HG03432 (cell line): ENCODE measurements around the gene STX8.

Experiments
- ATAC-seq: cut with Tn5 transposase; IDR thresholded peaks from one replicate; pipeline ENCODE4 v1.9.1; 2021; ENCODE audit warnings: mild to moderate bottlenecking, moderate library complexity; ENCODE audit not compliant: unreplicated experiment

The STX8 gene

DNA sequence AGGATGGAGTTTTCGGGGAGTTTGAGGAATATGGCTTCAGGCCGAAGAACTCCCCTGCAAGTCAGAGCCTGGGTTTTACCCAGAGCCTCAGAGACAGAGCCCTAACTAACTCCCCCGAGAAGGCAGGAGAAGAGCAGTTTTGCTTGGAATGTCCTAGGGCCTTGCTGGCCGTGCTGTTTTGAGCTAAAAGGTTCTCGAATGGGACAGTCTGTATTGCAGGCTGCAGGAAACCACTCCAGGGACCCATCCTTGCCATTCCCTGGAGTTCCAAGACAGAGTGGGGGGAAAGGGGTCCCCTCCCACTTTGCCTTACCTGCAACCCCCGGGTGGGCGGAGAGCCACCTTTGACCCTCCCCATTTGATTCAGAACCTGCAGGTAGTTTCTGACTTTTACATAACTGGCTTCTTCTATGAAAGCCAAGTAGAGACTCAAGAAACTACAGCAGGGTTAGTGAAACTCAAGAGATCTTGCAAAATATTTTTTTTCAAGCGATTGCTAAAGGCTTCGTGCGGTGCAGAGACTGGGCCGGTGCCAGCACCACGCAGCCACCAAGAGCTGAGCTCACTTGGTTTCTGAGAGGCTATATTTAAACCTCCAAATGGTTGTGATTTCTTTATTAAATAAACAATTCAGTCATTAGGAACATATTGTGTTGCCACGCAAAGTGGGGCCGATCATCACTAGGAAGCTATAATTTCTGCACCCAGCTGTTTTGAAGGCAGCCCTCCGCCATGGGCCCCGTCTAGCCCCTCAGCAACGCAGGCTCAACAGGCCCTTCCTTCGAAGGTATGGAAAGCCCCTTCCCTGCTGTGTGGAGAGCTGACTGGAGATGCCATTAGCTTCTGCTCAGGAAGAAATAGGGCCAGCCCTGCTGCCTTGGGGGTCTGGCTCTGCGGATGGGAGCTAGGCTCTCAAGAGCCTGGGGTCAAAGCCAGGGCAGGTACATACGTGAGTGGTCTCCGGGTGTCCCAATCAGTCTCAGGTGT is 331.3 kb downstream of the STX8 start:
- ATAC-seq, result no peak

DNA sequence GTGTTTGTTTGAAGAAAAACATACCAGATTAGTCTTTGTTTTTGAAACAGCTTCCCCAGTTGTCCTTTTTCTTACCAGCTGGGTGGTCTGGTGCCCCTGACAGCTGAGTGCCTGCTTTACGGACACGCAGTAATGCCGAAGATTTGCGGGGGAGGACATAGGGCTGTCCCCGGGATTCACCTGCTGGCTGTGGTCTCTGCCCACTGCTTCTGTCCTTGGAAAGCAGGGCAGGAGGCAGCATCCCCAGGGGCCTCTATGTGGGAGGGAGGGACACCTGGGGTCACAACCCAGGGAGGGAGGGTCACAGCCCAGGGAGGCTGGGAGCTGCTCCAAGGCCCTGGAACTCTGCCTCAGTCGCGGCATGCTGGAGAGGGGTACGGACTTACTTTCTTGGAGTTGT is 332.6 kb downstream of the STX8 start:
- ATAC-seq, result no peak

DNA sequence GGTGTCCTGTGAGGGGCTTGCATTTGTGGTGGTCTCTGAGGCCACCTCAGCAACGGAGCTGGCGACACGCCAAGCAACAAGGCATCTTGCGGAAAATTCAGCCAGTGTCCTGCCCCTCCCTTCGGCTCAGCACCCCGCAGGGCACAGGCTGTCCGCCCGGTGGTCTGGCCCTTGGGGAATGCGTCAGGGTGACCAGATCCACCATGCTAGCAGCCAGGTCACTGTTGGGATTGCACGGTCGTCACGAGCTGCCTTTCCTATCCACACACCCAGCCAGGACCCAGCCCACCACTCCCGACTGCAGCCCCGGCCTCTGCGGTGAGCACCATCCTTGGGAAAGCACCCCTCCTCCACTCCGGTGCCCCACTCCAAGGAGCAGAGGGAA is 333.1 kb downstream of the STX8 start:
- ATAC-seq, result no peak

- no peak for ATAC-seq
Measured at GRCh38 chr17:9241774-9242496, 333.7 kb downstream of the STX8 start.

DNA sequence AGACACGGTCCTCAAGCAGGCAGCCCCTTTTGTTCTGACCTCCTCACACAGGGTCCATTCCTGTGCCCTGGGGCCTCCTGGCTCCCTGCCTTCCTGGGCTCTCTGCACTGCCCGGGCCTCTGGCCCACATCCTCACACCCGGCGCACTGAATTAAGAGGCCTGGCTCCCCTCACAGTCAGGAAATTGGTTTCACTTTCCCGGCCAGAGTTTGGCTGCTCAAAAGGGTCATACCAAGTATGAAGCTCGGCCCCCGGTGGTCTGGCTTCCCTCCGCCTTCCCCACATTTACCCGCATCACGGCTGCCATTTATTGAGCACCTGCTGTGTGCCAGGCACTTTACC is 334.3 kb downstream of the STX8 start:
- ATAC-seq, result no peak

- no peak for ATAC-seq
Measured at GRCh38 chr17:9240659-9241370, 334.8 kb downstream of the STX8 start.

GRCh38 chr17:9239793-9240658 is 335.6 kb downstream of the STX8 start:
- peak; percentile 67 for ATAC-seq

DNA sequence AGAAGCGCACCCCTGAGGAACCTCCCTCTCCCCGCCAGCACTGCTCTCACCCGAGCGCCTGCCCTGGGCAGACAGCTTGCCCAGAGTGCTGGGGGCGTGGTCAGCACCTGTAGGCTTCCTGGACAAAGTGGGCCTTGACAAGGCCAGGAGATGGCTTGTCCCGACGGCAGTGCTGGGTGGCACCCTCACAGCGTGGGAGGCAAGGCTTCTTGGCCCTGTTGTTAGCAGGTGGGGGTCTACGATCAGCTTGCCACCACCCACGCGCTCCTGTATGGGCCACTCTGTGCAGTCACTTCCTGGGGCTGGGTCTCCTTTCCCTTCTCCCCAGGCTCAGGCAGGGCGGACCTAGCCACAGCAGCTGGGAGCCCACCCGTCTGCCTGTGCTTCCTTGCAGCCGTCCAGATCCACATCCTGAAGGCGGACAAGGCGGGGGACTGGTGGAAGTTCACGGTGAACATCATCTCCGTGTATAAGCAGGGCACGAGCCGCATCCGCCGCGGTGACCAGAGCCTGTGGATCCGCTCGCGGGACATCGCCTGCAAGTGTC is 336.3 kb downstream of the STX8 start:
- ATAC-seq, result no peak

GRCh38 chr17:9238340-9239245 is 337.0 kb downstream of the STX8 start:
- ATAC-seq, result no peak

DNA sequence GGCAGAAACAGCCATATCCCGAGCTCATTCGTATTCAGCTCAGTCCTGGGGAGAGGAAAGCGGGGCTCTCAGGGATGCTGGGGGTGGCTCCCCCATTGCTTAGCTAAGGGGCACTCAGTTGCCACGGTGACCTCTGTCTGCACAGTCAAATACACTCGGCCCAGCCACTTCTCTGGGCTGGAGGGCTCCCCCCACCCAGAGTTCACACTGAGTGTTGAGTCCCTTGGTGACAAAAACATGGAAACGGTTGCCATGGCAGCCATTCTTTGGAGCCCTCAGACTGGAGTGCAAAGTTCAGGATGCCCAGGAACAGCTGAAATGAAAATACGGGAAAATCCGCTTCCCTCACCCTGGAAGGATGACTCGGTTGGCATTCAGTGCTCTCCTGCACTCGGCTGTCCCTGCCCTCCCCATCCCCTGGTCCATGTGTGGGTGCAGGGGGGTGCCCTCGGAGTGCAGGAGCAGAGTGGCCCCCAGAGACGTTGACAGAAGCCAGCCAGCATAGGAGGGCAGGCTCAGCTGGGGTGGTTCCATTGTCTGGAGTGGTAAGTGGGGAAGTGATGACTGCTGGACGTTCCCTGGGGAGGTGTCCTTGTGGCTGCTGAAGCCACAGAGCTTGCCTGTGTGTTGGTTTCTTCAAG is 337.8 kb downstream of the STX8 start:
- ATAC-seq, result no peak

GRCh38 chr17:9237053-9237410 is 338.6 kb downstream of the STX8 start:
- ATAC-seq, result no peak

DNA sequence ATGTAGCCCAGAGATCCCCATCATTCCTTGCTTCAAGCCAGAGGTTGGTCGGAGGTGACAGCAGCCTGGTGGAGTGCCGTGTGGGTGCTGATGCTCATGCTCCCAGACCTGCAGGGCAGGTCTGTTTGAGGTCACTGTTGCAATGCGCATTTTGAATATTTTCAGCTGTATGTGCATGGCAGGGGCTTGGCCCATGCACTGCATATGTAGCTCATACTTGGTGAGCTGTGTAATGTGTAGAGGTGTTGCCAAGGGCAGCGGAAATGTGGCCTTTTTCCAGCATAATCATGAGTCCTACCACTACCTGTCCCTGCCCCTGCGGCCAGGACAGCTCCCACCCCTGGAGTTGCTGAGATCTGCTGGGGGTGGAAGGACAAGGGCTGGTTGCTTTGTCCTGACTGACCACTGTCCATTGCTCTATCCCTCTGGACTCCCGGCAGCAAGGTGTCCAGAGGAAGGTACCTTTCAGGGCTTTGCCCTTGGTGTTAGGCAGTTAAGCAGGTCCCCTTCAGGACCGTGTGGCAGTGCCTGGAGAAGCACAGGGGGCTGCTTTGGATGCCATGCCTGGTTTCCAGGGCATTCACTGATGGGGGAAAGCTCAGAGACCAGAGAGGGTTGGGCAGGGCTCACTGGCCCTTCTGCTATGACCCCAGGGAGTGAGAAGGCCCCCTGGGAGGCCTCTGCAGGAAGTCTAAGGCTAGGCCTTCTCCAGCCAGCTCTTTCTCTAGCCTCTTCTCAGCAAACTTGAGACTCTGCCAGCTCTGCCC is 339.2 kb downstream of the STX8 start:
- ATAC-seq, result no peak

GRCh38 chr17:9235346-9235745 is 340.3 kb downstream of the STX8 start:
- ATAC-seq, result no peak

GRCh38 chr17:9234389-9234945 is 341.2 kb downstream of the STX8 start:
- no peak for ATAC-seq

DNA sequence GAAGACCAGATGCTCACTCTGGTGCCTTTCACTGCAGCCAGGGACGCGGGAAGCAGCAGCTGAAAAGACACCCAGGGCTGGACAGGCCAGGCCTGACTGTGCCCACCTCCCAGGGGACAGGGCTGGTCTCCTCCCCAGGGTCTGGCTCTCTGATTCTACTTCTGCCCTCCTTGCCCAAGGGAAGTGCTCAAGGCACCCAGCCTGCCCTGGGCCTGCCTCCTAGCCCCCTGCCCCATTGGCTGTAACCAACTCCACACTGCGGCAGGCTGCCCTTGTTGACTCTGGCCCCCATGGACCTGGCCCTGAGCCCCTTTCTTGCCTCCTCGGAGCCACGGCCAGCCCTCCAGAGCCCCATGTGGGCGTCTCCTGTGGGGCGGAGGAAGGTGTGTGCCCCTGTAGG is 341.9 kb downstream of the STX8 start:
- no peak for ATAC-seq

DNA sequence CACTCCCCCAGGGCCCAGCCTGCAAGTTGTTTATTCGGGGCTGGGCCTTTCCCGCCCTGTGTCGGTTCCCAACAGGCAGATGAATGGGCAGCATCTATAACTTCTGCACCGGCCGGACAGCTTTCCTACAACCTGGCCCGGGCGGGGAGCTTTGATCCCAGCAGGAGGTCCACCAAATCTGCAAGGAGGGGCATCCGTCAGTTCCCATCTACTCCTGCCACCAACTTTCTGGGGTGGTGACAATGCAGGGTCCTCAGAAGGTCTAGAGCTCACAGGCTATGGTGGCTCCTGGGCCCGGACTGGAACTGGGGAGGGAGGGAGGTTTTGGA is 342.4 kb downstream of the STX8 start:
- no peak for ATAC-seq

GRCh38 chr17:9232591-9233270 is 342.9 kb downstream of the STX8 start:
- no peak for ATAC-seq

DNA sequence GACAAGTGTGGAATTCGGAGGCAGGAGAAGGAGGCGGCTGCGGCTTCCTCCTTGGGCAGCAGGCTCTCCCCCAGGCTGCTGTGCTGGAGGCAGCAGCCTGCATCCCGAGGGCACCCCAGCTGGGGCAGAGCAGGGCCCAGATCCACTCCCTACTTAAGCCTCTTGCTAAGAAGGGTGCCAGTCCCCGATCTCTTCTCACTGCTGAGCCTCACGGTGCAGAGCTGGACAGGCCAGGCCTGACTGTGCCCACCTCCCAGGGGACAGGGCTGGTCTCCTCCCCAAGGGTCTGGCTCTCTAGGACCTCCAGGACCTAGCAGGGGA is 343.5 kb downstream of the STX8 start:
- no peak for ATAC-seq
